Measurements from ENCODE around the gene ELK3.

DNA sequence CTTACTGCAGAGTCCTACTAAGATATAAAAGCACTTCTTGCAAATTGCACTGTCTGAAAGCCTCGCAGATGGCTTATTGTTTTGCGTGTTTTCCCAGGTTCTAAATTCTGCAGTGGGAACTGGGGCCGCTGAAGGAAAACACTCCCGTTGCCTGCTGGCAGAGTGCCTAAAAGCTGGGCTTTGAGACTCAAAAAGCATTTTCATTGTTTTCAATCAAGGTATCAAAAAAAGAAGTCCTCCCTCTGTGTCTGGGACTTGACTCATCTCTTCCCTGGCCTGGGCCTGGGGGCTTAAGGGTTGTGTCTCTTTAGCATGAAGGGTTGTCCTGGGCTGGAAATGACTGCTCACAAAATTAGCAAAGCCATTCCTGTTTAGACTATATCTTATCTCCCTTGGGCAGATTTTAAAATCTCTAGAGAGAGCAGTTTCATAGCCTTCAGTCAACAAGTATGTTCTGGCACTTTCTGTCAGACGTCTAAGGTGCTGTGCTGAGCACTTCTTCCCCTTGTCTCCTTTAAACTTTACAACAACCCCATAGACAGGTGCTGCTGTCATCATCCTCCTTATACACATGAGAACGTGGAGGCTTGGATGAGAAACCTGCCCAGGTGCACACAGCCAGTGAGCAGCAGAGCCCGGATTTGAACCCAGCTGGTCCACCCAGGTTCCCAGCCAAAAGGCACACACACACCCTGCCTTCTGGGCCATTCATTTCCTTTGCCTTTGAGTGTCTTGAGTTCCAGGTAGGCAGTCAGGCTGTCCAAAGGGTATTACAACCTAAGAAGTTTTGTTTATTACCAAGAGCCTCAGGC, 31.1 kb downstream of the ELK3 start:
- TF ChIP-seq, protein P1, sequence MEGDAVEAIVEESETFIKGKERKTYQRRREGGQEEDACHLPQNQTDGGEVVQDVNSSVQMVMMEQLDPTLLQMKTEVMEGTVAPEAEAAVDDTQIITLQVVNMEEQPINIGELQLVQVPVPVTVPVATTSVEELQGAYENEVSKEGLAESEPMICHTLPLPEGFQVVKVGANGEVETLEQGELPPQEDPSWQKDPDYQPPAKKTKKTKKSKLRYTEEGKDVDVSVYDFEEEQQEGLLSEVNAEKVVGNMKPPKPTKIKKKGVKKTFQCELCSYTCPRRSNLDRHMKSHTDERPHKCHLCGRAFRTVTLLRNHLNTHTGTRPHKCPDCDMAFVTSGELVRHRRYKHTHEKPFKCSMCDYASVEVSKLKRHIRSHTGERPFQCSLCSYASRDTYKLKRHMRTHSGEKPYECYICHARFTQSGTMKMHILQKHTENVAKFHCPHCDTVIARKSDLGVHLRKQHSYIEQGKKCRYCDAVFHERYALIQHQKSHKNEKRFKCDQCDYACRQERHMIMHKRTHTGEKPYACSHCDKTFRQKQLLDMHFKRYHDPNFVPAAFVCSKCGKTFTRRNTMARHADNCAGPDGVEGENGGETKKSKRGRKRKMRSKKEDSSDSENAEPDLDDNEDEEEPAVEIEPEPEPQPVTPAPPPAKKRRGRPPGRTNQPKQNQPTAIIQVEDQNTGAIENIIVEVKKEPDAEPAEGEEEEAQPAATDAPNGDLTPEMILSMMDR (IDR thresholded peaks at IDR 0.05) = no peak
- no peak for TF ChIP-seq POLR2AphosphoS5 (IDR thresholded peaks at IDR 0.05)
- no peak for TF ChIP-seq POLR2A (IDR thresholded peaks at IDR 0.05)
